Astrocyte (in vitro differentiated cells and primary cell): ENCODE results near the gene AMFR. TPM values are rescaled to one million over a fixed set of nuclear protein-coding genes. Genes with fewer than 3 reads are reported as not detected.
A peak's percentile ranks its signal among the peaks of the same experiment; 100 is the strongest.

ENCODE experiments used
- DNase-seq: peaks from one replicate; pipeline ENCODE4 v3.0.0-alpha.2; 2010; ENCODE audit warnings: low read depth
- FAIRE-seq: peaks from 2 replicates; lab custom pipeline; 2011; peaks lifted over from hg19 to GRCh38; lab: Jason Lieb, UNC
- H2AFZ ChIP-seq: 2 replicates; pipeline ENCODE4 v1.6.0; 2012; ENCODE audit warnings: low read depth, low read length, inconsistent platforms
- H3K27ac ChIP-seq: 2 replicates; pipeline ENCODE4 v1.5.1; 2011; ENCODE audit warnings: low read depth, low read length, inconsistent platforms
- H3K27me3 ChIP-seq: 2 replicates; pipeline ENCODE4 v1.6.0; 2011; ENCODE audit warnings: low read length, inconsistent platforms; ENCODE audit not compliant: insufficient read depth
- H3K36me3 ChIP-seq: 2 replicates; pipeline ENCODE4 v1.5.1; 2011; ENCODE audit warnings: low read length, inconsistent platforms; ENCODE audit not compliant: insufficient read depth
- H3K4me1 ChIP-seq: 2 replicates; pipeline ENCODE4 v1.5.1; 2011; ENCODE audit warnings: low read length, inconsistent platforms; ENCODE audit not compliant: insufficient read depth
- H3K4me2 ChIP-seq: 2 replicates; pipeline ENCODE4 v1.6.0; 2012; ENCODE audit warnings: low read length, inconsistent platforms
- H3K4me3 ChIP-seq: 2 replicates; pipeline ENCODE4 v1.5.1; 2011; ENCODE audit warnings: low read depth, mild to moderate bottlenecking, low read length, inconsistent platforms; ENCODE audit not compliant: insufficient read depth
- H3K79me2 ChIP-seq: 2 replicates; pipeline ENCODE4 v1.6.0; 2012; ENCODE audit warnings: mild to moderate bottlenecking, low read length, inconsistent platforms; ENCODE audit not compliant: insufficient read depth
- H3K9ac ChIP-seq: 2 replicates; pipeline ENCODE4 v1.6.0; 2012; ENCODE audit warnings: mild to moderate bottlenecking, low read length, inconsistent platforms
- H3K9me3 ChIP-seq: 2 replicates; pipeline ENCODE4 v1.5.1; 2012; ENCODE audit warnings: low read depth, mild to moderate bottlenecking, low read length, inconsistent platforms; ENCODE audit not compliant: insufficient read depth
- H4K20me1 ChIP-seq: 2 replicates; pipeline ENCODE4 v1.6.0; 2012; ENCODE audit warnings: low read length, inconsistent platforms; ENCODE audit not compliant: insufficient read depth
- H3K27ac Mint-ChIP-seq: one replicate; pipeline ENCODE4 v1.8.0; 2021; ENCODE audit warnings: mild to moderate bottlenecking, mixed read lengths; ENCODE audit not compliant: unreplicated experiment
- H3K27me3 Mint-ChIP-seq: one replicate; pipeline ENCODE4 v1.8.0; 2021; ENCODE audit warnings: low read depth, mixed read lengths; ENCODE audit not compliant: unreplicated experiment
- H3K36me3 Mint-ChIP-seq: one replicate; pipeline ENCODE4 v1.8.0; 2021; ENCODE audit warnings: low read depth, mixed read lengths; ENCODE audit not compliant: unreplicated experiment
- H3K4me1 Mint-ChIP-seq: one replicate; pipeline ENCODE4 v1.8.0; 2021; ENCODE audit warnings: low read depth, mixed read lengths; ENCODE audit not compliant: unreplicated experiment
- H3K4me3 Mint-ChIP-seq: one replicate; pipeline ENCODE4 v1.8.0; 2021; ENCODE audit warnings: mild to moderate bottlenecking, moderate library complexity, mixed read lengths; ENCODE audit not compliant: unreplicated experiment
- H3K9me3 Mint-ChIP-seq: one replicate; pipeline ENCODE4 v1.8.0; 2021; ENCODE audit warnings: mild to moderate bottlenecking, mixed read lengths; ENCODE audit not compliant: unreplicated experiment
- CTCF ChIP-seq: IDR thresholded peaks from 2 replicates; pipeline ENCODE4 v1.5.1; 2011; ENCODE audit warnings: low read depth, mild to moderate bottlenecking, inconsistent platforms, low read length, moderate library complexity; ENCODE audit not compliant: insufficient read depth
- EZH2 ChIP-seq: IDR thresholded peaks from 2 replicates; pipeline ENCODE4 v1.6.1; 2012; ENCODE audit warnings: mild to moderate bottlenecking, low read length, inconsistent platforms; ENCODE audit not compliant: insufficient read depth
- total RNA-seq: library from RNA; stranded (reverse); gene quantifications from 2 replicates; pipeline ENCODE4 v1.2.1, GENCODE V29; 2021

The AMFR gene
- total RNA-seq, 1 donor from 2014 or later, result 86.2 TPM

GRCh38 chr16:56421976-56422669 is 3.2 kb downstream of the AMFR start:
- no peaks in the 10 kb centered on the region for H3K27me3 ChIP-seq
- H3K79me2 ChIP-seq, result peaks cover 72% of the 10 kb centered on the region
- no peak overlapping the region for H3K4me3 ChIP-seq
- no peak overlapping the region for H3K27ac ChIP-seq
- TF ChIP-seq CTCF (no peak), EZH2 (no peak)
- no peak overlapping the region for H2AFZ ChIP-seq
- Mint-ChIP-seq H3K4me1 (peaks cover 14% of the 10 kb centered on the region), H3K27ac (no peak overlapping the region), H3K36me3 (peaks cover 1% of the 10 kb centered on the region), H3K4me3 (peak overlapping the region; percentile 7), H3K27me3 (no peaks in the 10 kb centered on the region), H3K9me3 (no peaks in the 10 kb centered on the region)
- no peak for FAIRE-seq
- DNase-seq, result no peak
- no peak overlapping the region for H3K9ac ChIP-seq
- no peaks in the 10 kb centered on the region for H3K9me3 ChIP-seq
- H3K4me2 ChIP-seq, result no peak overlapping the region
- H3K36me3 ChIP-seq, result no peaks in the 10 kb centered on the region
- H4K20me1 ChIP-seq, result peaks cover 57% of the 10 kb centered on the region
- peaks cover 8% of the 10 kb centered on the region for H3K4me1 ChIP-seq

- no peak overlapping the region for H3K27ac Mint-ChIP-seq
- Histone ChIP-seq H4K20me1 (peaks cover 59% of the 10 kb centered on the region), H3K4me1 (peaks cover 8% of the 10 kb centered on the region), H3K36me3 (no peaks in the 10 kb centered on the region), H3K27ac (no peak overlapping the region), H3K9me3 (no peaks in the 10 kb centered on the region), H3K27me3 (no peaks in the 10 kb centered on the region), H3K9ac (no peak overlapping the region), H3K4me2 (no peak overlapping the region), H3K79me2 (peaks cover 80% of the 10 kb centered on the region), H3K4me3 (no peak overlapping the region), H2AFZ (no peak overlapping the region)
- no peaks in the 10 kb centered on the region for H3K27me3 Mint-ChIP-seq
- no peaks in the 10 kb centered on the region for H3K9me3 Mint-ChIP-seq
- DNase-seq, result no peak
- H3K36me3 Mint-ChIP-seq, result peaks cover 1% of the 10 kb centered on the region
- TF ChIP-seq EZH2 (no peak), CTCF (no peak)
- H3K4me3 Mint-ChIP-seq, result peak overlapping the region; percentile 1
- H3K4me1 Mint-ChIP-seq, result peaks cover 14% of the 10 kb centered on the region
- FAIRE-seq, result no peak
These were observed 4.0 kb downstream of the AMFR start for GRCh38 chr16:56421313-56421712.

- Histone ChIP-seq H3K4me1 (peaks cover 8% of the 10 kb centered on the region), H4K20me1 (peaks cover 63% of the 10 kb centered on the region), H3K79me2 (peaks cover 87% of the 10 kb centered on the region), H3K27ac (no peak overlapping the region), H3K4me2 (no peak overlapping the region), H3K9me3 (no peaks in the 10 kb centered on the region), H2AFZ (no peak overlapping the region), H3K9ac (no peak overlapping the region), H3K36me3 (no peaks in the 10 kb centered on the region), H3K4me3 (no peak overlapping the region), H3K27me3 (no peaks in the 10 kb centered on the region)
- H3K9me3 Mint-ChIP-seq, result no peaks in the 10 kb centered on the region
- DNase-seq (no peak), FAIRE-seq (no peak)
- no peaks in the 10 kb centered on the region for H3K27me3 Mint-ChIP-seq
- TF ChIP-seq CTCF (no peak), EZH2 (no peak)
- H3K4me1 Mint-ChIP-seq, result peaks cover 14% of the 10 kb centered on the region
- no peak overlapping the region for H3K27ac Mint-ChIP-seq
- H3K36me3 Mint-ChIP-seq, result peaks cover 1% of the 10 kb centered on the region
- no peak overlapping the region for H3K4me3 Mint-ChIP-seq
These were observed 4.7 kb downstream of the AMFR start for GRCh38 chr16:56420613-56421012.
